Keratinocyte (primary cell): ENCODE results near the gene GPRIN1. TPM values are rescaled to one million over a fixed set of nuclear protein-coding genes. Genes with fewer than 3 reads are reported as not detected.
A peak's percentile ranks its signal among the peaks of the same experiment; 100 is the strongest.

Experiments
- DNase-seq: peaks from one replicate; pipeline ENCODE4 v3.0.0-alpha.2; 2011; ENCODE audit warnings: low read depth, missing footprints, low spot score
- FAIRE-seq: peaks from 2 replicates; lab custom pipeline; 2011; peaks lifted over from hg19 to GRCh38; lab: Jason Lieb, UNC
- H2AFZ ChIP-seq: 2 replicates; pipeline ENCODE4 v1.6.0; 2012; ENCODE audit warnings: low read length, control low read depth, inconsistent platforms; ENCODE audit not compliant: control insufficient read depth
- H3K27ac ChIP-seq: 2 replicates; pipeline ENCODE4 v1.5.1; 2011; ENCODE audit warnings: low read length; ENCODE audit not compliant: control insufficient read depth, insufficient read depth
- H3K27me3 ChIP-seq: 3 replicates; pipeline ENCODE4 v1.6.0; 2011; ENCODE audit warnings: low read length; ENCODE audit not compliant: control insufficient read depth, insufficient read depth; ENCODE audit errors: extremely low read depth
- H3K36me3 ChIP-seq, 2 experiments: 2 replicates in 1 of 2; 3 replicates in 1 of 2; pipeline ENCODE4 v1.5.1; 2011; ENCODE audit warnings: low read length in 2 of 2, mild to moderate bottlenecking in 1 of 2; ENCODE audit not compliant: control insufficient read depth in 2 of 2, insufficient read depth in 2 of 2; ENCODE audit errors: extremely low read depth in 1 of 2
- H3K4me1 ChIP-seq: 3 replicates; pipeline ENCODE4 v1.5.1; 2011; ENCODE audit warnings: low read length; ENCODE audit not compliant: control insufficient read depth, insufficient read depth; ENCODE audit errors: extremely low read depth
- H3K4me2 ChIP-seq: 3 replicates; pipeline ENCODE4 v1.6.0; 2011; ENCODE audit warnings: low read depth, low read length; ENCODE audit not compliant: control insufficient read depth, insufficient read depth; ENCODE audit errors: extremely low read depth
- H3K4me3 ChIP-seq, 3 experiments: fragments of 200-600 bp in 1 of 3; sonication (generic) in 1 of 3; 2 replicates in 2 of 3; 3 replicates in 1 of 3; pipeline ENCODE4 v1.5.1; 2011 to 2016; ENCODE audit warnings: low read length in 3 of 3, mild to moderate bottlenecking in 3 of 3, control low read depth in 2 of 3, inconsistent platforms in 1 of 3, low read depth in 1 of 3, mixed read lengths in 1 of 3, mixed run types in 1 of 3, moderate library complexity in 1 of 3; ENCODE audit not compliant: control insufficient read depth in 2 of 3, insufficient read depth in 2 of 3; ENCODE audit errors: extremely low read depth in 1 of 3
- H3K79me2 ChIP-seq: 2 replicates; pipeline ENCODE4 v1.6.0; 2012; ENCODE audit warnings: low read length; ENCODE audit not compliant: control insufficient read depth, insufficient read depth
- H3K9ac ChIP-seq: 3 replicates; pipeline ENCODE4 v1.6.0; 2011; ENCODE audit warnings: low read length; ENCODE audit not compliant: control insufficient read depth, insufficient read depth; ENCODE audit errors: extremely low read depth
- H3K9me1 ChIP-seq: 3 replicates; pipeline ENCODE4 v1.6.0; 2011; ENCODE audit warnings: low read length; ENCODE audit not compliant: control insufficient read depth, insufficient read depth; ENCODE audit errors: extremely low read depth
- H3K9me3 ChIP-seq: 2 replicates; pipeline ENCODE4 v1.5.1; 2012; ENCODE audit warnings: low read depth, low read length; ENCODE audit not compliant: control insufficient read depth
- H4K20me1 ChIP-seq: 3 replicates; pipeline ENCODE4 v1.6.0; 2011; ENCODE audit warnings: low read length; ENCODE audit not compliant: control insufficient read depth, insufficient read depth; ENCODE audit errors: extremely low read depth
- EZH2 ChIP-seq: IDR thresholded peaks from one replicate; pipeline ENCODE4 v1.6.1; 2012; ENCODE audit warnings: inconsistent platforms, mild to moderate bottlenecking, low read length, moderate library complexity
- dilution Hi-C: fragments of 300-500 bp; cut with MboI; formaldehyde crosslinking; loops from one replicate; pipeline ENCODE4 v1.7.0; 2020; ENCODE audit warnings: low sequenced_read_pairs; ENCODE audit not compliant: extremely low pct_ligation_motif_present
- polyA plus RNA-seq, 5 experiments: library from polyadenylated mRNA; depleted of rRNA in 3 of 5; stranded (reverse) in 3 of 5; stranded (forward) in 1 of 5; unstranded in 1 of 5; fragments of >200 nt; gene quantifications; 1 replicate in 1 of 5; 2 replicates in 3 of 5; 3 replicates in 1 of 5; pipeline versions ENCODE4 v1.2.1 to v1.2.3, GENCODE V29; 2011 to 2012; ENCODE audit warnings: missing spikeins in 2 of 5, low read depth in 1 of 5, low replicate concordance in 1 of 5
- TF ChIP-seq, protein P1 (sequence below), 3 experiments: IDR thresholded peaks in 1 of 3; conservative IDR thresholded peaks in 1 of 3; optimal IDR thresholded peaks in 1 of 3; 2 replicates in 2 of 3; 3 replicates in 1 of 3; pipeline versions ENCODE3 to v1.5.1; 2011; ENCODE audit warnings: low read length in 3 of 3, mild to moderate bottlenecking in 3 of 3, moderate library complexity in 2 of 3, control low read depth in 1 of 3, inconsistent platforms in 1 of 3; ENCODE audit not compliant: insufficient read depth in 2 of 3; ENCODE audit errors: extremely low read depth in 1 of 3

The GPRIN1 gene
- polyA plus RNA-seq, 1 donor (not counting 4 experiments of a cell fraction or from before 2014, with no cell fraction given), result 4.0 TPM

DNA sequence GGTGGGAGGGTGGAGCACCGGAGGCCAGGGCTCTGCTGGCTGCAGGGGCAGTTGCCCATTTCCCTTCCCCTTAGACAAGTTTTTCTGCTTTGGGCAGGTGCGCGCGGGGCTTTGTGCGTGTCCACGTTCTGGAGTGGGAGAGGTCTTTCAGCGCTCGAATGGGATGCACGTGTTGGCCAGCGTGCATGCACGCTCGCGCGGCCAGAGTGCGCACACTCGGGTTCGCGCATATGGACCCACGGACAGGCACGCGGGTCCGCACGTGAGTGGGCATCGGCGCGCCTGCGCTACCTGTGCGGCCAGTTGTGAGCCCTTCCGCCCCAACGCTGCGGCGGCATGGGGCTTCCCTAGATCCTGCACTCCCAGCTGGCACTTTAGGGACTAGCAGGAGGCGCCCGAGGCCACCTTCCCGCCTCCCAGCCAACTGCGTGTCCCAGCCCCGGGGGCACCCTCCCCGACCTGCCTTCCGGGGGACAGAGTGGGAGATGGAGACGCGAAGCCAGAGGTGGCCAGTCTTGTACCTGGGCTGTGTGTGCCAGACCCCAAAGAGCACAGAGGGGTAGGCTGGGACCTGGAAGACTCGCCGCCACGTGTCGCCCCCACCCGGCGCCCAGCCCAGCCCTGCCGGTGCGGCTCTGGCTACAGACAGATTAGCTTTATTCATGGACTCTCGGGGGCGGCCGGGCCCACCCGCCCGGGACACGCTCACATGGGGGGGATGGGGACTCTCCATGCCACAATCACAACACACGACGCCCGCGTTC, 9.8 kb upstream of the GPRIN1 start:
- TF ChIP-seq, protein P1, sequence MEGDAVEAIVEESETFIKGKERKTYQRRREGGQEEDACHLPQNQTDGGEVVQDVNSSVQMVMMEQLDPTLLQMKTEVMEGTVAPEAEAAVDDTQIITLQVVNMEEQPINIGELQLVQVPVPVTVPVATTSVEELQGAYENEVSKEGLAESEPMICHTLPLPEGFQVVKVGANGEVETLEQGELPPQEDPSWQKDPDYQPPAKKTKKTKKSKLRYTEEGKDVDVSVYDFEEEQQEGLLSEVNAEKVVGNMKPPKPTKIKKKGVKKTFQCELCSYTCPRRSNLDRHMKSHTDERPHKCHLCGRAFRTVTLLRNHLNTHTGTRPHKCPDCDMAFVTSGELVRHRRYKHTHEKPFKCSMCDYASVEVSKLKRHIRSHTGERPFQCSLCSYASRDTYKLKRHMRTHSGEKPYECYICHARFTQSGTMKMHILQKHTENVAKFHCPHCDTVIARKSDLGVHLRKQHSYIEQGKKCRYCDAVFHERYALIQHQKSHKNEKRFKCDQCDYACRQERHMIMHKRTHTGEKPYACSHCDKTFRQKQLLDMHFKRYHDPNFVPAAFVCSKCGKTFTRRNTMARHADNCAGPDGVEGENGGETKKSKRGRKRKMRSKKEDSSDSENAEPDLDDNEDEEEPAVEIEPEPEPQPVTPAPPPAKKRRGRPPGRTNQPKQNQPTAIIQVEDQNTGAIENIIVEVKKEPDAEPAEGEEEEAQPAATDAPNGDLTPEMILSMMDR (optimal IDR thresholded peaks at IDR 0.05 in 1 of 3, IDR thresholded peaks at IDR 0.05 in 1 of 3, conservative IDR thresholded peaks at IDR 0.05 in 1 of 3; ENCODE audit: extremely low read depth in 1 of 3, insufficient read depth in 2 of 3, low read length in 3 of 3), result no peak
- peak; percentile 90 for TF ChIP-seq EZH2
- Histone ChIP-seq H3K4me3 (peak overlapping the region in 1 of 3 experiments; percentile 13), H3K9ac (no peak overlapping the region), H3K4me1 (peaks cover 18% of the 10 kb centered on the region), H4K20me1 (no peaks in the 10 kb centered on the region), H3K9me3 (no peaks in the 10 kb centered on the region), H3K79me2 (no peaks in the 10 kb centered on the region), H3K36me3 (no peaks in the 10 kb centered on the region), H3K27me3 (peaks cover 25% of the 10 kb centered on the region), H3K9me1 (no peaks in the 10 kb centered on the region), H2AFZ (no peak overlapping the region), H3K4me2 (peak overlapping the region; percentile 41), H3K27ac (no peak overlapping the region)
- dilution Hi-C loops, result no loop called here
- no peak for DNase-seq
- no peak for FAIRE-seq

DNA sequence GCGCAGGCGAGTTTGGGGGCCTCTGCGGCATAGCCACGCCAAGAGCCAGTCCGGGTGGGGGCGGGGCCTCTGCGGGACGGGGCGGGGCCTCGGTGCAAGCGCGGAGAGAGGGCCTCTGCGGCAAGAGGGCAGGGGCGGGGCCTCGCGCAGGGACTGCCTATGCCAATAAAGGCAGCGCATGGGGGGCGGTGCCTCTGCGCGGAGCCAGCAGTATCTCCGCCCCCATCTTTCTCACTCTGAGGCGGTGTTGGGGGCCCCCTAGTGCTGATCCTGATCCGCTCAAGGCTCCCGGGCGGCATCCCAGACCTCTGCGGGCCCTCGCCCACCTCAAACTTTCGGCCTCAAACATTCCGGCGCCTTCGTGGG, 9.2 kb upstream of the GPRIN1 start:
- no peak overlapping the region for H3K27ac ChIP-seq
- dilution Hi-C loops, result no loop called here
- H3K79me2 ChIP-seq, result no peaks in the 10 kb centered on the region
- peaks cover 22% of the 10 kb centered on the region for H3K4me1 ChIP-seq
- no peak for DNase-seq
- FAIRE-seq, result no peak
- H3K27me3 ChIP-seq, result peaks cover 25% of the 10 kb centered on the region
- H3K4me3 ChIP-seq, result peak overlapping the region in 1 of 3 experiments; percentile 13
- H3K4me2 ChIP-seq, result peak overlapping the region; percentile 41
- no peak overlapping the region for H2AFZ ChIP-seq
- no peaks in the 10 kb centered on the region for H3K9me3 ChIP-seq
- H3K36me3 ChIP-seq, result no peaks in the 10 kb centered on the region
- H3K9me1 ChIP-seq, result no peaks in the 10 kb centered on the region
- no peak overlapping the region for H3K9ac ChIP-seq
- no peak for TF ChIP-seq EZH2
- TF ChIP-seq, protein P1 (optimal IDR thresholded peaks at IDR 0.05 in 1 of 3, IDR thresholded peaks at IDR 0.05 in 1 of 3, conservative IDR thresholded peaks at IDR 0.05 in 1 of 3; ENCODE audit: extremely low read depth in 1 of 3, insufficient read depth in 2 of 3, low read length in 3 of 3), result peak in 2 of 3 experiments; percentile 29 to 36
- no peaks in the 10 kb centered on the region for H4K20me1 ChIP-seq
